Activated CD4-positive, CD25-positive, alpha-beta regulatory T cell treated with anti-CD3 and anti-CD28 coated beads, Interleukin-2, amount 50 U/mL, for 24 hours (primary cell): ENCODE results near the gene ENTPD8.
"Not testable (repeated sequence)": the region's sequence is repeated elsewhere in the genome, so short reads cannot be mapped to it uniquely, and the experiment has no call there.

Experiments used
- ATAC-seq, 2 donors: fragments of 150-1000 bp; cut with Tn5 transposase; one replicate each; pipeline ENCODE4 v1.10.0; 2021; ENCODE audit warnings: mild to moderate bottlenecking in 1 of 2, moderate library complexity in 1 of 2

Gene ENTPD8

GRCh38 chr9:137458194-137459151 lies 17.3 kb upstream of the ENTPD8 start:
- ATAC-seq: peak; percentile 8 to 10

DNA sequence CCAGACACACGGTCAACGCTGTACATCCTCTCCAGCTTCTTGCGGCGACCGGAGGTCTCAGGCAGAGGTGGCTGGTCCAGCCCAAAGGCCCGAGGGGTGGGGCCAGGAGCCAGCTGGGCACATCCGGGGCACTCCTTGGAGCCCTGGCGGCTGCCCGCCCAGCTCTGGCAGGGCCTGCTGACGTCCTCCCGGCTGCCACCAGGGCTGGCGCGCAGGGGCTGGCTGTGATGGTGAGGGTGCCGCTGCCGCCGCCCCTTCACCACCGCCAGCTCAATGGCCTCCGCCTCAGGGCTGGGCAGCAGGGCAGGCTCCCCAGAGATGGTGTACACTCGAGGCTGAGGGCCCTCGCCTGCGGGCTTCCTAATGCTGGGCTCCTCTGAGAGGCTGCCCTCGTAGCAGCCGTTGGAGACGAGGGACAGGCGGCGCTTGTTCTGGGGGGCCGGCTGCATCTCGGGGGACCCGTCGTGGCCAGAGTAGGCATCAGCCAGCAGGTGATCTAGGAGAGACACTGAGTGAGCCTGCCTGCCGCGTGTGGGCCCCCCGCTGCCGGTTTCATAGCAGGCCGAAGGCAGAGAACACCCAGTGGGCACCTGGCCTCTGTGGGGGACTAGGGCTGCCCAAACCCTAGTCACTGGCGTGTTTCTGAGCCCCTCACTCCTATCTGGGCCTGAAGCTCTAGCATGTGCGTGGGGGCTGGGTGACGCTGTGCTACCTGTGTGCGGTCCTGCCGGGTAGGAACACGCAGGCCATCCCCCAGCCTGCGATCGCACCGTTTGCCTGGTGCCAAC lies 16.4 kb upstream of the ENTPD8 start:
- no peak for ATAC-seq

DNA sequence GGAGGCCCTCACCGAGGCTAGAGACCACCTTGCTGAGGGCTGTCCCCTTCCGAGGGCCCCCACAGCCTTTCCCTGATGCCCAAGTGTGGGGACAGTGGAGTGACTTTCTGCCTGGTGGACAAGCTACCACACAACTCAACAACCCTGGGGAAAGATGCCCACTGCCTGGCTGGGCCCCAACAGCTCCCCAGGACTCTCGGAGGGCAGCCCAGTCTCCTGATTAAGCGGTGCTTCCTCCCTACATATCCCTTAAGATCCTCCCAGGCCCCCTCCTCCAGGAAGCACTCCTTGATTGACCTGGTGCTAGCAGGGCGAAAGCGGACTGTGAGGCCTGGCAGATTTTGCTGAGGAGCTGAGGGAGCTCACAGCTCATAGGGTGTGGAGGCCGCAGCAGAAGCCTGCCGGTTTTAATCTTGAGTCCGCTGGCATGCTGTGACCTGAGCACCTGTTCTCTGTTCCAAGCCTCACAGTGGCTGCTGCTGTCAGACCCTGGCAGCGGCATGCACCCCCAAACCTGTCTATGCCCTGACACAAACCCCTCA lies 15.8 kb upstream of the ENTPD8 start:
- ATAC-seq: no peak

DNA sequence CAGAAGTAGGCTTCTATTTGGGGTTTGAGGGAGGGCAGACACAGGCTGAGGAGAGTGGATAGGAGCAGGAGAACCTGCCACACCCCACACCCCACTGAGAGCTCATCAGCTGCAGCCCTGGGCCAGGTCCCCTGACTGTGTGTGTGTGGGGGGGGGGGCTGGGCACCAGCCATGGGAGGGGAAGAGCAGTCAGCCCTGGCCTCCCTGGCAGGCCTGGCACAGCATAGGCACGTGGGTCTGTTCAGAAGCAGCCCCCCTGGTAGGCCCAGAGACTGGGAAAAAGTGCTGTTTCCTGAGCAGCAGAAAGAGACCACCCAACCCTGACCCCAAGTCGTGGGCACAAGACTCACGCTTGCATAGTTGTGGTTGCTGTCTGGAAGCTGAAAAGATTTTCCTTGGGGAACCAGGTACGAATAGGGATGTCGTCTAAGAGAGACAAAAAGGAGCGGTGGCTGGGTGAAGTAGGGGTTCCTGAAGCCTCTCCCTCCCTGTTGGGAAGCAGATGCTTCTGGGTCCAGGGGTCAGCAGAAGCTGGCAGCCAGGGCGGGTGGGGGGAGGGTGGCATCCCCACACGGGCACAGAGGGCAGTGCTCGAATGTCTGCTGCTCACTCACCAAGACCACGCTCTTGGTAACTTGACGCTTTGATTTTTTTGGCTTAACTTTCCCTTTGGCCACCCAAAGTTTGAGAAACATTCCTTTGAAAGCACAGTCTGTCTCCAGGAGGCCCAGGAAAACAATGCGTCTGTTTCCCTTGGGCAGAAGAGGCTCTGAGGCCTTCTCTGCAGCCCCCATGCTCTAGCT lies 15.1 kb upstream of the ENTPD8 start:
- no peak for ATAC-seq

DNA sequence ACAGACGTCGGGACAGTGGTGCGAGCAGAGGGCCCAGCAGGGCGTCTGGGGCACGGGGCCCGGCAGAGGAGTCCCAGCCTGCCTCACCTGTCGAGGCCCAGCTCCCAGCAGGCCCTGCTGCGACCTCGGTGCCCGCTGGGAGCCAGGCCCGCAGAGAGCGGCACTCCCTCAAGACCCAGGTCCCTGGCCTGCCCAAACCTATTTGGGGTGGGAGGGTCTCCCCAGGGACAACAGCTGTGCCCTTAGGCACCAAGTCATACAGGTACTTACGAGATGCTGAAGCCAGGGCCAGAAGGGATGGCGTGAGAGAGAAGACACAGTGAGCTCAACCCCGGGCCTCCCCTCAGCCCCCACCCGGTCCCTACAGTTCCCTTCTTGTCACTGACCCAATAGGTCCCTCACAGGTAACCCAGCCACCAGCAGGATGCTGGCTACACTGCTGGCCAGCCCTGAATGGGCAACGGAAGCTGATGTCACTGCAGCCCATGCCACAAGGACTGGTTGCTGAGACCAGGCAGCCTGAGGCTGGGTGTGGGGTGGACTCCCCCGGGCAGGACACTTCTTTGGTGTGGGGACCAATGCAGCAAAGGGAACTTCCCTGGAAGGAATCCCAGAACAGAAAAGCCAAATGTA lies 14.3 kb upstream of the ENTPD8 start:
- no peak for ATAC-seq

- no peak for ATAC-seq
Measured at GRCh38 chr9:137454597-137455358, 13.6 kb upstream of the ENTPD8 start.

GRCh38 chr9:137454145-137454596 lies 13.0 kb upstream of the ENTPD8 start:
- peak in 1 of 2 donors; percentile 11 for ATAC-seq

DNA sequence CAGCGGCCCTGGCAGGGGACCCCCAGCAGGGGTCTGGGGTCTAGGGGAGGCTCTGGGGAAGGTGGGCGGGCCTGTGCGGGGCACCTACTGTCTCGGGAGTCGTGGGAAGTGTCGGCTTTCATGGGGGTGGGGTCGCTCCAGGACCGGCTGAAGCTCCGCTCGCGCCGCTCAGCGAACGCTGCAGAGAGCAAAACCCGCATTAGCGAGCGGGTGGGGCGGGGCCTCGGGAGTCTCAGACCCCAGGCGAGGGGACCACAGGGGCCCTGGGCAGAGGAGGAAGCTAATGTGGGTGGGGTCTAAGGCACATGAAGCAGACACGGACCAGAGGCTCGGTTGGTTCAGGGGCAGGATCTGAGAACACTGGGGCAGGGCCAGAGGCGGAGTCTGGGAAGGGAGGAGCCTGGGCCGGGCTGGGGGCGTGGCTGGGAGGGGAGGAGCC lies 12.5 kb upstream of the ENTPD8 start:
- peak; percentile 45 to 69 for ATAC-seq

DNA sequence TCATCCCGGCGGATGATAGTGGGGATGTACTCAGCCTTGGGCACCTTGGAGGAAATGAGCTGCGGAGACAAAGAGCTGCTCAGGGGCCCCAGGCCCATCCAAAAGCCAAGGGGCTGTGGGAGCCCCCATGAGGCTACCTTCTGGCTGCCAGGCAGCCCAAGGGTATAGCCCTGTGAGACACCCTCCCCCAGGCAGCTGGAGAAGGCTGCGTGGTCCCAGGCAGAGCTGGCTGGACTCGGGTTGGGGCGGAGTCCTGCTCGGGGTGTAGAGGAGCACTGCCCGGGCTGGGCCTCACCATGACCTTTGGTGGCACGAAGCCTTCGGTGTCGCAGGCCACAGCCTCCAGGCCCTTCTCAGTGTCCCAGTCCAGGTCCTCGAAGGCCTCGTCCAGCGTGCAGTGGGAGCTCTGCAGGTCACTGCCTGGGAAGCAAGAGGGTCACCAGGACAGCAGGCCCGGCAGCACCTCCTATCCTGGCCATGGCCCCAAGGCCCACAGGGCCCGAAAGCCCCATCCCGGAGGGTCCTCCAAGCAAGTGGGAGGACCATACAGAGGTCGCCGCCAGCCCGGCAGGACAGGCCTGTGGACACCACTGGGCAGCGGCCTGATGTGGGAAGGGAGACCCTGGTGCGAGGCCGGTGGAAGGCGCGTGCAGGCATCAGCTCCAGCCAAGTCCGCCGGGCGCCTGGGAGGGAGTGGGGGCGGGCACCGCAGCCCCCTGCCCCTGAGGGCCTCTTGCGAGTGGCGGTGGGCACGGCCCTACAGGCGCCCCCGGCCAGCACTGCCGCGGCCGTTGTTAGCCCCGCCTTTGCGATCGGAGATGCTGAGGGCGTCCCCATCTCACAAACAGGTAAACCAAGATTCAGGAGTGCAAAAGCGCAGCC lies 11.8 kb upstream of the ENTPD8 start:
- no peak for ATAC-seq

GRCh38 chr9:137452006-137452760 lies 11.0 kb upstream of the ENTPD8 start:
- no peak for ATAC-seq

DNA sequence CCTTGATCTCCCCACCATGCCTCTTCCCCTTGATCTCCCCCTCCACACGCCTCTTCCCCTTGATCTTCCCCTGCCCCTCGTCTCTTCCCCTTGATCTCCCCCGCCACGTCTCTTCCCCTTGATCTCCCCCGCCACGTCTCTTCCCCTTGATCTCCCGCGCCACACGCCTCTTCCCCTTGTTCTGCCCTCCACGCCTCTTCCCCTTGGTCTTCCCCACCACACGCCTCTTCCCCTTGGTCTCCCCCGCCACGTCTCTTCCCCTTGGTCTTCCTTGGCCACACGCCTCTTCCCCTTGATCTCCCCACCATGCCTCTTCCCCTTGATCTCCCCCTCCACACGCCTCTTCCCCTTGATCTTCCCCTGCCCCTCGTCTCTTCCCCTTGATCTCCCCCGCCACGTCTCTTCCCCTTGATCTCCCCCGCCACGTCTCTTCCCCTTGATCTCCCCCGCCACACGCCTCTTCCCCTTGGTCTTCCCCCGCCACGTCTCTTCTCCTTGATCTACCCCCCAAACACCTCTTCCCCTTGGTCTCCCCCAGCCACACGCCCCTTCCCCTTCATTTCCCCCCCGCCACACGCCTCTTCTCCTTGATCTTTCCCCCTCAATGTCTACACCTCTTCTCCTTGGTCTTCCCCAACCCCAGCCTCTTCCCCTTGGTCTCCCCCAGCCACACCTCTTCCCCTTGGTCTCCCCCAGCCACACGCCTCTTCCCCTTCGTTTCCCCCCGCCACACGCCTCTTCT lies 10.3 kb upstream of the ENTPD8 start:
- not testable (repeated sequence) for ATAC-seq

GRCh38 chr9:137450539-137451222 lies 9.5 kb upstream of the ENTPD8 start:
- ATAC-seq: not testable (repeated sequence)

DNA sequence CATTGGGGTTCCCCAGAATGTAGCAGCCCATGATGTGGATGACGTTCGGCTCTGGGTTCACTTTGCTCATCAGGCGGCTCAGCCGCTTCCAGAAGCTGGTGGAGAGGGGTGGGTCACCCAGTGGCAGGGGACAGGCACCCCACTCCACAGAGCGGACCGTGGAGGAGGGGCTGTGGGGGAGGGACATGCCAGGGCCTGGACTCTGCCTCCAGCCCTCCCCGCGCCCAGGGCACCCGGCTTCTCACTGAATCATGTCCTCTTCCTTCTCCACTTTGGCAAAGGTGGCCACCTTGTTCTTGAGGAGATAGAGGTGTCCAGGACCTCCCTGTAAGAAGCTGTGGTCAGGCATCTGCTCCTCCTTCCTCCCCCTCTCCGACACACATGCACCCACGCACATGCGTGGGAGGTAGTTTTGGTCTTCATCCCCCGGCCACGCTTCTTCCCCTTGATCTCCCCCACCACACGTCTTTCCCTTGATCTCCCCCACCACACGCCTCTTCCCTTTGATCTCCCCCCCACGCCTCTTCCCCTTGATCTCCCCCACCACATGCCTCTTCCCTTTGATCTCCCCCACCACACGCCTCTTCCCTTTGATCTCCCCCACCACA lies 8.9 kb upstream of the ENTPD8 start:
- ATAC-seq: no peak

- ATAC-seq: no peak
Measured at GRCh38 chr9:137449081-137449844, 8.1 kb upstream of the ENTPD8 start.

DNA sequence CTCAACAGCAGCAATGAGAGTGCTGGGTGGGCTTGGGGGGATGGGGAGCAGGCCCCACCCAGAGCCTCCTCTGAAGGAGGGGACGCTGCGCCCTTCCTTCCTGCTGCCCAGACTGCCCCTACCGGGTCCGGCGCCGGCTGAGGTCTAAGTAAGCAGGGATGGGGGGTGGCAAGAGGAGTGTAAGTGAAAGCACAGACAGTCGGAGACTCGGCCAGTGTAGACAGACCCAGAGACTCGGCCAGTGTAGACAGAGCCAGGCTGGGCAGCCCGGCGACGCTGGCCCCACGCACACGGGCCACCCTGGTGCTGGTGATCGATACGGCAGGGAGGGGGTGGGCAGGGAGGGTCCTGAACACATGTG lies 7.4 kb upstream of the ENTPD8 start:
- ATAC-seq: no peak

GRCh38 chr9:137447722-137448601 lies 6.8 kb upstream of the ENTPD8 start:
- no peak for ATAC-seq
